IgD-negative memory B cell (primary cell): Measurements from ENCODE around the gene TGFA. TPM values are rescaled to one million over a fixed set of nuclear protein-coding genes. Genes with fewer than 3 reads are reported as not detected.

ENCODE experiments used
- H3K27ac Mint-ChIP-seq, 3 donors: one replicate each; pipeline ENCODE4 v1.8.0; 2020 to 2022; ENCODE audit warnings: mild to moderate bottlenecking in 3 of 3, mixed read lengths in 3 of 3, moderate library complexity in 1 of 3
- H3K27me3 Mint-ChIP-seq: one replicate; pipeline ENCODE4 v1.8.0; 2021; ENCODE audit warnings: mixed read lengths
- H3K36me3 Mint-ChIP-seq: one replicate; pipeline ENCODE4 v1.8.0; 2020; ENCODE audit warnings: mild to moderate bottlenecking, mixed read lengths
- H3K4me1 Mint-ChIP-seq, 3 donors: one replicate each; pipeline ENCODE4 v1.8.0; 2020 to 2022; ENCODE audit warnings: mixed read lengths in 3 of 3, mild to moderate bottlenecking in 1 of 3
- H3K4me3 Mint-ChIP-seq, 4 donors: one replicate each; pipeline ENCODE4 v1.8.0; 2020 to 2022; ENCODE audit warnings: mild to moderate bottlenecking in 4 of 4, mixed read lengths in 4 of 4, moderate library complexity in 3 of 4
- H3K9me3 Mint-ChIP-seq, 3 donors: one replicate each; pipeline ENCODE4 v1.8.0; 2020 to 2021; ENCODE audit warnings: mixed read lengths in 3 of 3, mild to moderate bottlenecking in 1 of 3
- polyA plus RNA-seq: library from polyadenylated mRNA; unstranded; fragments of 300-500 nt; fragmentation: Illumina TruSeq; gene quantifications from one replicate; pipeline ENCODE4 v1.2.3, GENCODE V29; 2021

The TGFA gene
- polyA plus RNA-seq, 1 donor from 2014 or later = 0.06 TPM

DNA sequence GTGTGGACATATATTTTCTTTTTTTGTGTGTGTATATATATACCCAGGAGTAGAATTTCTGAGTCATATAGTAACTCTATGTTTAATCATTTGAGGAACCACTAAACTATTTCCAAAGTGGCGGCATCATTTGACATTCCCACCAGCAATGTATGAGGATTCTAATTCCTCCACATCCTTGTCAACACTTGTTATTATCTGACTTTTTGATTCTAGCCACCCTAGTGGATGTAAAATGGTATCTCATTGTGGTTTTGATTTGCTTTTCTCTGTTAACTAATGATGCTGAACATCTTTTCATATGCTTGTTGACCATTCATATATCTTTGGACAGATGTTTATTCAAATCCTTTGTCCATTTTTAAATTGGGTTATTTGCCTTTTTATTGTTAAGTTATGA, 120.3 kb downstream of the TGFA start:
- Mint-ChIP-seq H3K36me3 (peaks cover 1% of the 10 kb centered on the region), H3K27ac (no peak overlapping the region), H3K9me3 (peaks cover 1 to 4% (median 2%) of the 10 kb centered on the region in 3 donors), H3K4me3 (no peak overlapping the region), H3K27me3 (peaks cover 4% of the 10 kb centered on the region), H3K4me1 (peaks cover 0 to 1% (median 0%) of the 10 kb centered on the region in 3 donors)

DNA sequence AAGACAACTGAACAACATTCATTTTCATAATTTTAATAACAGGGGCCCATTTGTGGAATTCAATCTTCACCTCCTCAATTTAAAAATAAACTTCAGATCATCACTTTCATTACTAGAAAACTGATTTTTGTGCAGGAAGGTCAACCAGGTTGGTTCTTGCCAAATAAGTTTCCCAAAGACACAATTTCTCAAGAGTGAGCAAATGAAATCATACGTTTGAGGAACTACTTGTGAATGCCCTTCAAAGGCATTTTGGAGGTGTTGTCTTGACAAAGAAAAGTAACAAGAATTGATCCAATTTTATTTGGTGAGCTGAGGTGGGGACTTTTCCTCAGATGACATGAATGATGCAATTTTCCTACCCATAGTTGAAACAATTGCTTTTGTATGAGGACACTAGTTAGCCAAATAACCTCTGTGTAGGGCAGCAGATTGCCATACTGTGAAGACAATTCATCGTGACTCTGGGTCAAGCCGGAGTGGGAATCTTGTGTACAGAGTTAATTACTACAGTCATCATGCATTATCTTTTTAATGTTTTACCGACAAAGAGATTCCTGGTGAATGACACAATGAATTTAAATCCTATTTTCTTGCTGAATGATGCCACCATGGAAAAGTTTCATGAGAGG, 121.8 kb downstream of the TGFA start:
- H3K27me3 Mint-ChIP-seq = peaks cover 3% of the 10 kb centered on the region
- peaks cover 1% of the 10 kb centered on the region for H3K36me3 Mint-ChIP-seq
- peaks cover 0 to 1% (median 0%) of the 10 kb centered on the region in 3 donors for H3K4me1 Mint-ChIP-seq
- H3K4me3 Mint-ChIP-seq = no peak overlapping the region
- H3K9me3 Mint-ChIP-seq = peaks cover 1 to 4% (median 2%) of the 10 kb centered on the region in 3 donors
- H3K27ac Mint-ChIP-seq = no peak overlapping the region

DNA sequence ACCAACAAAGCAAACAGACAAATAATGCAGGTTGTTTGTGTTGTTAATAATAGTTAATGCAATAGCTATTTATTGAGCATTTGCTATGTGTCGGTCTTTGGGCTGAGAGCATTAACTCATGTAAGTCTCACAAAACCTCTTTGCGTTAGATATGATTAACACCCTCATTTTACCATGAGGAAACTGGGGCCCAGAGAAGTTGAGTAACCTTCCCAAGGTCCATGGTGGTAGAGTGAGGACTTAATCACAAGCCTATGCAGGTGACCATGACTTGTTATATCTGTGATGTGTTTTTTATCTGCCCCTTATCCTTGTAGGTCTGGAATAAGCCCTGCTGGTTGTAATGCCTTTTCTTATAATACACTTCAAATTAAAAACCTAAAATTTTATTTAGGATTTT, 127.3 kb downstream of the TGFA start:
- H3K27me3 Mint-ChIP-seq = peaks cover 7% of the 10 kb centered on the region
- H3K27ac Mint-ChIP-seq = no peak overlapping the region
- no peak overlapping the region for H3K4me3 Mint-ChIP-seq
- no peaks in the 10 kb centered on the region for H3K4me1 Mint-ChIP-seq
- peaks cover 1 to 4% (median 2%) of the 10 kb centered on the region in 3 donors for H3K9me3 Mint-ChIP-seq
- H3K36me3 Mint-ChIP-seq = no peaks in the 10 kb centered on the region

DNA sequence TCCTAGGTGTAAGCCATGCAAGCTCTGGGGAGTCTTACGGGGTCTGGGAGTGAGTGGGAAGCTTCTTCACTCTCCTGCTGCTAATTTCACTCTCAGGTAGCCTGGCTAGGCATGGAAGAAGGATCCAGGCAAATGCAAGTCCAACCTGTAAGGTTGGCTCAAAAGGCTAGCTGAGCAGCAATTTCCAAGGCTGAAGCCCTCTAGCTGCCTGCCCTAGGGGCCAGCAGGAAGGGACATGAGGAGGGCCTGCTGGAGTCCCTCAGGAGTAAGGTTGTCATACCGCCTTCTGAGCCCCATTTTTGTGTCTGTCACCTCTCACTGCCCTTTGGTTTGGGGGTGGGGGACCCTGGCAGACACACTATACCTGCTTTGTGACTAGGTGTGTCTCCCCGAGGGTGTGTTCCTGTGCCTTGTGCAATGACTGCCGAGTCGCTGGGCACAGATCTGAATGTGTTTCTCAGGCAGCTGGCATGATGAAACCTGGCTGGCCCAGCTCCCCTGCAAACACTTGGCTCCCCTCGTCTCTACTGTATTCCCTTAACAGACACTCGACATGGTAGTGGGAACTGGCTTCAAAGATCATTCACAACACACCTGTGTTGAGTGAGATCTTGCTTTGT, 127.8 kb downstream of the TGFA start:
- H3K4me1 Mint-ChIP-seq = no peaks in the 10 kb centered on the region
- no peak overlapping the region for H3K4me3 Mint-ChIP-seq
- H3K36me3 Mint-ChIP-seq = no peaks in the 10 kb centered on the region
- H3K27ac Mint-ChIP-seq = no peak overlapping the region
- peaks cover 1 to 4% (median 2%) of the 10 kb centered on the region in 3 donors for H3K9me3 Mint-ChIP-seq
- peaks cover 7% of the 10 kb centered on the region for H3K27me3 Mint-ChIP-seq

DNA sequence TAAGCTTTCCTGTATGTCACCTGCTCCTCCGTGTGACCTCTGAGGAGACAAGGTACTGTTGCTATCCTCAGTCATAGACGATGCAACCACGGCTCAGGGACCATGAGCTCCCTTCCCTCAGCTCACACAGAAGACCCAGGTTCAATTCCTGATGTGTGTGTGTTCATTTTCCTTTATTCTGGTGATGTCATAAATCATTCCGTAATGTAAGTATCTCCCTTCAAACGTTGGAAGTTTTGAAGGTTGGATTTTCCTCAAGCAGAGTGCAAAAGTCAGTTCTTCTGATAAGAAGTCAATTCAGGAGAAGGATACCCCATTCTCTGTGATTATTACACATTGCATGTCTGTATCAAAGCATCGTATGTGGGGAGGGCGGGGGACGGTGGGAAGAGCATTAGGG, 132.9 kb downstream of the TGFA start:
- peaks cover 0 to 2% (median 0%) of the 10 kb centered on the region in 3 donors for H3K4me1 Mint-ChIP-seq
- peaks cover 0 to 3% (median 0%) of the 10 kb centered on the region in 3 donors for H3K9me3 Mint-ChIP-seq
- H3K27me3 Mint-ChIP-seq = peaks cover 15% of the 10 kb centered on the region
- no peak overlapping the region for H3K27ac Mint-ChIP-seq
- H3K4me3 Mint-ChIP-seq = no peak overlapping the region
- no peaks in the 10 kb centered on the region for H3K36me3 Mint-ChIP-seq

DNA sequence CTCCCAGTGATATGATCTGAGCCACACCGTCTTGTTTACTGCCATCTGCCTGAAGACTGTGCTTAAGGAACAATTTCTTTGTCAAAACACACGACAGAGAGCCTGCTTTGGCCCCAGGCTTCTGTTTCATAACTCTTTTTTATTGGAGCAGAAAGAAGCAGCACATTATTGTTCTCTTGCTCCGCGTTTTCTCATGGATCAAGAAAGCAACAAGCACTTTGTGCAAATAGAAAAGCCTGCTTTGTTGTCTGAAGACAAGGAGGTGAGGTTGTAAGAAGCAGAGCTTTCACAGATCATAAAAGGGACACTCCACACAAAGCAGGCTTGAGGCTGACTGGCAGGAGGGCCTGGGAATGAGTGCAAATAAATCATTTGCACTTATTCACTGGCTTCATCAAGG, 133.5 kb downstream of the TGFA start:
- peaks cover 0 to 3% (median 0%) of the 10 kb centered on the region in 3 donors for H3K9me3 Mint-ChIP-seq

DNA sequence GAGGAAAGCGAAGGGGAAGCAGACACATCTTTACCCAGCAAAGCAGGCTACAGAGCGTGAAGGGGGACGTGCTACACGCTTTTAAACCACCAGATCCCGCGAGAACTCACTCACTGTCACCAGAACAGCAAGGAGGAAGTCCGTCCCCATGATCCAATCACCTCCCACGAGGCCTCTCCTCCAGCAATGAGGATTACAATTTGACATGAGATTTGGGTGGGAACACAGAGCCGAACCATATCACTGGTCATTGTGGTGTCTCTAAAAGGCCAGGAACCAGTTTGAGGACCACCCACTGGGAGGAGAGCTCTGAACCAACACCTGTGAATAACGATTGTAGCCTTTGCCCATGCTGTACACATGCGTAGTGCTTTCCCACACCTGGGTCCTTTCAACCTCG, 135.1 kb downstream of the TGFA start:
- H3K4me1 Mint-ChIP-seq = peaks cover 0 to 2% (median 0%) of the 10 kb centered on the region in 3 donors
- no peak overlapping the region for H3K27ac Mint-ChIP-seq
- H3K4me3 Mint-ChIP-seq = no peak overlapping the region
- H3K36me3 Mint-ChIP-seq = no peaks in the 10 kb centered on the region
- H3K9me3 Mint-ChIP-seq = peaks cover 0 to 3% (median 0%) of the 10 kb centered on the region in 3 donors
- H3K27me3 Mint-ChIP-seq = peaks cover 15% of the 10 kb centered on the region

More for the DNA sequence above, 133.5 kb downstream of the TGFA start:
- peaks cover 0 to 2% (median 0%) of the 10 kb centered on the region in 3 donors for H3K4me1 Mint-ChIP-seq
- no peaks in the 10 kb centered on the region for H3K36me3 Mint-ChIP-seq
- no peak overlapping the region for H3K27ac Mint-ChIP-seq
- H3K4me3 Mint-ChIP-seq = no peak overlapping the region
- H3K27me3 Mint-ChIP-seq = peaks cover 17% of the 10 kb centered on the region

DNA sequence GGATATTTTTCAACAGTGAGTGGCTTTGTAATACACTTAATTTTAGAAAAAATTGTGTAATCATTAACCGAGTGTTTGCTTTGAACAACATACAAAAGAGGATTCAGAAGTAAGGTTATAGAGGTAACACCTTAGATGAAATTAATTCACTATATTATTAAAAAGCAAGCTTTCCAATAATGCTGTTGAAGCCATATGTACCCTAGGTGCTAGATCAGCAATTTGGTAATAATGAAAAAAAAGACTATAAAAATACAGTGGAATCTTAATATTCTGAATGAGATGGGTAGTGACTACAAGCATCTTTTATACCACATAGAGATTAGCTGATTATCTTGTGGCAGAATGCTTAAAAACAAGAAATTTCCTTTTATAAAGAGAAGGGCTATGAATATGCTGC, 136.6 kb downstream of the TGFA start:
- Mint-ChIP-seq H3K9me3 (peaks cover 0 to 3% (median 0%) of the 10 kb centered on the region in 3 donors), H3K4me3 (no peak overlapping the region), H3K27me3 (peaks cover 13% of the 10 kb centered on the region), H3K27ac (no peak overlapping the region), H3K4me1 (peaks cover 0 to 2% (median 0%) of the 10 kb centered on the region in 3 donors), H3K36me3 (no peaks in the 10 kb centered on the region)

DNA sequence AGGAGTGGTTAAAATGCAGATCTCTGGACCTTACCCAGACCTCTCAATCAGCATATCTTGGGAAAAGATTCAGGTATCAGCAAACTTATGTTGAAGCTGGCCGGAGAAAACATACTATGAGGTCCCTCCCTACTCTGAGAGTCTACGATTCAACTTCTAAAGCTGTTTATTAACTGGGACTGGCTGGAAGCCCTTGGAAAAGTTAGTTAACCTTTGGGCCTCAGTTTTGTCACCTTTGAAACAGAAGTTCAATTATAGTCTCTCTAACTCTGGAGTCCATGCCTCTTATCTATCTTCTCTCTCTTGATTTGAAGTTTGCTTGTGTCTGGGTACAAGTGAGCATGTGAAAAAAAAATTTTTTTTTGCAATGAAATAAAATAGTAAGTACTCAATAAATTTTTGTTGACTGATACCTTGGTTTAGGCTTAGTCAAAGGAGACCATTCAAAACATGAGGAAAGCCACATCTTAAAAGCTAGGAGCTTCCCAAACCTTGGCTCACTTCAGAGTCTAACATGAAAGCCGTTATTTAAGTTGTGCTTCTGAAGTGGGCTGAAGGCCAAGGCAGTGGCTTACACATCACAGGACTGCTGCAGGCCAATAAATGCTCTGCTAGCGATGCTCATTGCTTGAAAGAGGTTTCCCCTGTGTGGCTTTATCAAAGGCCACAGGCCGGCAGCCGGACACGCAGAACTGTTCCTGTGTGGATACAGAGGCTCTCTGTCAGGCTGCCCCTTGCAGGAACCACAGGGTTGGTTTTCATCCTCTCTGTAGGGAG, 141.1 kb downstream of the TGFA start:
- Mint-ChIP-seq H3K36me3 (no peaks in the 10 kb centered on the region), H3K9me3 (peaks cover 0 to 2% (median 0%) of the 10 kb centered on the region in 3 donors), H3K27me3 (peaks cover 11% of the 10 kb centered on the region), H3K4me3 (no peak overlapping the region), H3K4me1 (no peaks in the 10 kb centered on the region), H3K27ac (no peak overlapping the region)

DNA sequence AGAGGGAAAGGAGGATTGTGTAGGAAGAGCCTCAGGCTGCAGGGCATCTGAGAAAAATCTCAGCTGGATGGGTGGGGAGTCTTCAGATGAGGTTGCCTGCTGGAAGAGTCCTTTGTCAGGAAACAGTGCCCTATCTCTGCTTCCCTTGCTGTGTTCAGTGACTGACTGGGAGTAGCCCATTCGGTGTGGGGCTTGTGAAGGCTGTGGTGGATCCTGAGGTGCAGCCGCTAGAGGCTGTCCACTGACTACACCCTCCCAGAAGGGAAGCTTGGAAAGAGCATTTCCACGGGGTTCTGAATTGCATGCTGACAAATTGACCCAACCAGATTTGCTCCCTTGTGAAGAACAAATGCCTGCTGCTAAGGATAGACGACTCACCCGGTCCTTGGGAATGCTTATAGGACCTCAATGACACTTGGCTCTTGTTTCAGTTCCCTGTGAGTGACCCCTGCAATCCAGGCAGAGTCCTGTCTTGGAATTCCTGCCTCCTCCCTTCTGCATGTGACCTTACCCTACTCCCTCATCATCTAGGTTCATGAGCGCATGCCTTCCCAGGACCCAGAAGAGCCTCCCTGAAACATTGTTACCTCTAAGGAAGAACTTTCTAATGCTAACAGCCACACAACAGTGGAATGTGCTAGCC, 142.0 kb downstream of the TGFA start:
- Mint-ChIP-seq H3K4me3 (no peak overlapping the region), H3K27me3 (peaks cover 11% of the 10 kb centered on the region), H3K27ac (no peak overlapping the region)

DNA sequence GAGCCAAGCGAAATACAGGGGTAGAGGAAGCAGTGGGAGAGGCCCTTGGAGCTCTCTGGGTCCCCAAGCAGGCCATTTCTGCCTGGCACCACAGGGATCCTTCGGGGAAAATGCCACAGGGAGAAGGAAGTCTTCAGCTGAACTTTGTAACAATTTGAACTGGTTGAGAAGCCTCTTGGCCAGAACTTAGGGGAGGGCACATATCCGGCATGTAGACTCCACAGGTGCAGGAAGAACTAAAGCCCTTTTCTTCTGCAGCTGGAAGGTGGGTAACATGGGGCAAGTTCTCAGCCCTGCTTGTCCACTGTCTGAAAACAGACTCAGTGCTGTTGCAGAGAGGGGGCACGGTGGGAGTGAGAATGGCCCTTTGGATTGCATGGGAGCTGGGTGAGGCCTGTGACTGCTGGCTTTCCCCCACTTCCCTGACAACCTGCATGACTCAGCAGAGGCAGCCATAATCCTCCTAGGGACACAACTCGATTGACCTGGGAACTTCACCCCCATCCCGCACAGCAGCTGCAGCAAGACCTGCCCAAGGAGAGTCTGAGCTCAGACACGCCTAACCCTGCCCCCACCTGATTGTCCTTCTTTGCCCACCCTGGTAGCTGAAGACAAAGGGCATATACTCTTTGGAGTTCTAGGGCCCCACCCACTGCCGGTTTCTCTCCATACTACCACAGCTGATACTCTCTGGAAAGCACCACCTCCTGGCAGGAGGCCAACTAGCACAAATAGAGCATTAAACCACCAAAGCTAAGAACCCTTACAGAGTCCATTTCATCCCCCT, 150.2 kb downstream of the TGFA start:
- H3K27me3 Mint-ChIP-seq = peaks cover 23% of the 10 kb centered on the region
- H3K4me3 Mint-ChIP-seq = no peak overlapping the region

More for the DNA sequence above, 142.0 kb downstream of the TGFA start:
- Mint-ChIP-seq H3K9me3 (peaks cover 0 to 2% (median 0%) of the 10 kb centered on the region in 3 donors), H3K4me1 (no peaks in the 10 kb centered on the region), H3K36me3 (no peaks in the 10 kb centered on the region)

DNA sequence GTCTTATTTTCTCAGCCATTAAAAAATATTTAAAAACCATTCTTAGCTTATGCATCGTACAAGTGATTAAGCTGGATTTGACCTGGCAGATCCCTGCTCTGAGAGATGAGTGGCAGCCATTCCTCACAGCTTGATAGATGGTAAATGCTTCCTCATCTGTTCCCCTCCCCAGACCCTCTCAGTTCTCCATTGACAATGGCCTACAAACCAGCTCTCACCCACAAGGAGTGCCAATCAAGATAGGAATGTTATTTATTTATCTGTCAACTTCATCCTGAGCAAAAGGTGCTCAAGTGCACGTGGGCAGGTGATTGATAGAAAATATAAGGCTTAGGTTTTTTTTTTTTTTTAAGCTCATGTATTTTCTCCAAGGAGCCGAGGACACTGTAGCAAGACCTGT, 153.1 kb downstream of the TGFA start:
- H3K36me3 Mint-ChIP-seq = no peaks in the 10 kb centered on the region

More for the DNA sequence above, 150.2 kb downstream of the TGFA start:
- Mint-ChIP-seq H3K4me1 (no peaks in the 10 kb centered on the region), H3K27ac (no peak overlapping the region), H3K36me3 (no peaks in the 10 kb centered on the region), H3K9me3 (peaks cover 0 to 8% (median 0%) of the 10 kb centered on the region in 3 donors)

DNA sequence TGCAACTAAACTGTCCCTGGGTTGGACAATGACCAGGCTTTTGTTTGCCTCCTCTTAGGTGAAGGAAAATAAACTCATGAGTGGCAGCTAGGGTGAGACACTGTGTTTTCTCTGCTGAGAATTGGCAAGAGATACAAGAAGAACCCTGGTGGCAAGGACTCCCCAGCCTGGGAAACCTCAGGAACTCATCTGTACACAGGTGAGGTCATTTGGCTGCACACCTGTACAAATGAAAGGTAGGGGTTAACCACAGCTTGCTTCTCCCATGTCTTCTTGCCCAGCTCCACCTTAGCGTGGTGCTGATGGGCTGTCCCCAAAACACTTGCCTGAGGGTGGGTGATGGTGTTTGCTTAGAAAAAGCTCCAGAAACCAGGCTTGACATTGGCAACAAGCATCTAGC, 154.6 kb downstream of the TGFA start:
- no peaks in the 10 kb centered on the region for H3K36me3 Mint-ChIP-seq
- no peaks in the 10 kb centered on the region for H3K4me1 Mint-ChIP-seq
- peaks cover 18% of the 10 kb centered on the region for H3K27me3 Mint-ChIP-seq
- H3K4me3 Mint-ChIP-seq = no peak overlapping the region
- peaks cover 0 to 3% (median 0%) of the 10 kb centered on the region in 3 donors for H3K9me3 Mint-ChIP-seq
- H3K27ac Mint-ChIP-seq = no peak overlapping the region

More for the DNA sequence above, 153.1 kb downstream of the TGFA start:
- Mint-ChIP-seq H3K27me3 (peaks cover 23% of the 10 kb centered on the region), H3K4me1 (no peaks in the 10 kb centered on the region), H3K4me3 (no peak overlapping the region), H3K9me3 (peaks cover 0 to 3% (median 0%) of the 10 kb centered on the region in 3 donors), H3K27ac (no peak overlapping the region)
